Loucy (cell line): ENCODE results near the gene C17orf50.

Source experiments
- H2AFZ ChIP-seq: fragments of 200-600 bp; sonication (generic); 2 replicates; pipeline ENCODE4 v1.6.0; 2016; ENCODE audit warnings: antibody characterized with exemption, mild to moderate bottlenecking, low read length, moderate library complexity
- H3F3A ChIP-seq: fragments of 200-600 bp; 2 replicates; pipeline ENCODE4 v1.6.0; 2016; ENCODE audit warnings: antibody characterized with exemption, low read depth, mild to moderate bottlenecking
- H3K27me3 ChIP-seq: fragments of 200-600 bp; sonication (generic); 2 replicates; pipeline ENCODE4 v1.6.1; 2014; ENCODE audit warnings: low read length, mild to moderate bottlenecking; ENCODE audit not compliant: insufficient read depth, poor library complexity, severe bottlenecking
- H3K36me3 ChIP-seq: fragments of 200-600 bp; sonication (generic); 2 replicates; pipeline ENCODE4 v1.6.1; 2016; ENCODE audit warnings: low read length; ENCODE audit not compliant: insufficient read depth
- H3K4me1 ChIP-seq: fragments of 200-600 bp; sonication (generic); 2 replicates; pipeline ENCODE4 v1.5.1; 2014; ENCODE audit warnings: low read length, mild to moderate bottlenecking; ENCODE audit not compliant: insufficient read depth, poor library complexity, severe bottlenecking
- H3K4me2 ChIP-seq: fragments of 200-600 bp; sonication (generic); 2 replicates; pipeline ENCODE4 v1.6.0; 2014; ENCODE audit warnings: antibody characterized with exemption, low read length, low read depth, mild to moderate bottlenecking; ENCODE audit not compliant: poor library complexity, severe bottlenecking
- H3K4me3 ChIP-seq: fragments of 200-600 bp; sonication (generic); 2 replicates; pipeline ENCODE4 v1.5.1; 2014; ENCODE audit warnings: low read length, mild to moderate bottlenecking, mixed read lengths; ENCODE audit not compliant: poor library complexity, severe bottlenecking
- H3K79me2 ChIP-seq: fragments of 200-600 bp; sonication (generic); 2 replicates; pipeline ENCODE4 v1.6.1; 2014; ENCODE audit warnings: low read length; ENCODE audit not compliant: insufficient read depth
- H3K9ac ChIP-seq: fragments of 200-600 bp; sonication (generic); 2 replicates; pipeline ENCODE4 v1.6.0; 2014; ENCODE audit warnings: mild to moderate bottlenecking, low read depth, low read length, moderate library complexity; ENCODE audit not compliant: poor library complexity, severe bottlenecking
- H3K9me2 ChIP-seq: fragments of 200-600 bp; sonication (generic); replicated peaks from 2 replicates; pipeline ENCODE4 v1.6.1; 2016; ENCODE audit warnings: low read depth, low read length, mixed read lengths
- H3K9me3 ChIP-seq: fragments of 200-600 bp; sonication (generic); 2 replicates; pipeline ENCODE4 v1.6.1; 2014; ENCODE audit warnings: mild to moderate bottlenecking, antibody characterized with exemption, low read length, low read depth; ENCODE audit not compliant: insufficient read depth
- H4K20me1 ChIP-seq: fragments of 200-600 bp; sonication (generic); 2 replicates; pipeline ENCODE4 v1.6.0; 2014; ENCODE audit warnings: antibody characterized with exemption, low read length, mild to moderate bottlenecking; ENCODE audit not compliant: insufficient read depth, poor library complexity, severe bottlenecking
- EZH2phosphoT487 ChIP-seq: fragments of 200-600 bp; IDR thresholded peaks from 2 replicates; pipeline ENCODE4 v1.6.1; 2018; ENCODE audit warnings: antibody characterized with exemption, mild to moderate bottlenecking, moderate library complexity, borderline replicate concordance
- TF ChIP-seq, protein P1 (sequence below): fragments of 200-600 bp; sonication (generic); conservative IDR thresholded peaks from 2 replicates; pipeline ENCODE4 v1.5.1; 2014; ENCODE audit warnings: mild to moderate bottlenecking, antibody characterized with exemption, low read length

Gene C17orf50

DNA sequence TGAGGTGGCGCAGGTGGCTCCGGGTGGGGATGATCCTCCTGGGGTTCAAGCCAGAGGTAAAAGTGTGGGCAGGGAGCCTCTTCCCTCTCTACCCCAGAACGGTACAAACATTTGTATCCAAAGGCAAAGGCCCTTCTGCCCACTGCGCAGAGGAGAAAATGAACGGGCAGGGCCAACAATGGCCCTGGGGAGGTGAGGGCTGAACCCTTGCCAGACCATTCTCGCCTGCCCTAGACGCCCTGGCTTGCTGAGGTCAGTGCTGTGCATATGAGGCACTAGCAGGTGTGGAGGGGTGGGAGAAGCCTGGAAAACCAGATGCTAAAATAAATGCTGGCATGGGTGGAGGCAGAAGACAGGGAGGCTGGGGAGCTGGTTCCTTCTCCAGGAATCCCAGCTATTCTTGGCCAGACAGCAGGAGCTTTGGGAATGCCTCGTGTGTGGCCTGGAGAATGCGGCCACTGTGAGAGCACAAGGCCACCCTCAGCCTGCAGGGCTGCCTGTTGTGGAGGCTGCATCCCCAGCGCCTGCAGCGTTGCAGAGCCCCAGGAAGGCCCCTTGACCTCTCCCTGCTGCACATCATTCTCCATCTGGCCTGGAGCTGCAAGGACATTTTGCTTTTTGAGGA, 4.5 kb downstream of the C17orf50 start:
- H2AFZ ChIP-seq, result no peak overlapping the region
- H3K4me3 ChIP-seq, result peak overlapping the region; percentile 75
- no peaks in the 10 kb centered on the region for H3K27me3 ChIP-seq
- peaks cover 6% of the 10 kb centered on the region for H3K4me1 ChIP-seq
- no peaks in the 10 kb centered on the region for H3K36me3 ChIP-seq
- no peaks in the 10 kb centered on the region for H3K9me2 ChIP-seq
- peak overlapping the region; percentile 55 for H3K4me2 ChIP-seq
- TF ChIP-seq, protein P1, sequence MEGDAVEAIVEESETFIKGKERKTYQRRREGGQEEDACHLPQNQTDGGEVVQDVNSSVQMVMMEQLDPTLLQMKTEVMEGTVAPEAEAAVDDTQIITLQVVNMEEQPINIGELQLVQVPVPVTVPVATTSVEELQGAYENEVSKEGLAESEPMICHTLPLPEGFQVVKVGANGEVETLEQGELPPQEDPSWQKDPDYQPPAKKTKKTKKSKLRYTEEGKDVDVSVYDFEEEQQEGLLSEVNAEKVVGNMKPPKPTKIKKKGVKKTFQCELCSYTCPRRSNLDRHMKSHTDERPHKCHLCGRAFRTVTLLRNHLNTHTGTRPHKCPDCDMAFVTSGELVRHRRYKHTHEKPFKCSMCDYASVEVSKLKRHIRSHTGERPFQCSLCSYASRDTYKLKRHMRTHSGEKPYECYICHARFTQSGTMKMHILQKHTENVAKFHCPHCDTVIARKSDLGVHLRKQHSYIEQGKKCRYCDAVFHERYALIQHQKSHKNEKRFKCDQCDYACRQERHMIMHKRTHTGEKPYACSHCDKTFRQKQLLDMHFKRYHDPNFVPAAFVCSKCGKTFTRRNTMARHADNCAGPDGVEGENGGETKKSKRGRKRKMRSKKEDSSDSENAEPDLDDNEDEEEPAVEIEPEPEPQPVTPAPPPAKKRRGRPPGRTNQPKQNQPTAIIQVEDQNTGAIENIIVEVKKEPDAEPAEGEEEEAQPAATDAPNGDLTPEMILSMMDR, result no peak
- no peak for TF ChIP-seq EZH2phosphoT487
- peak overlapping the region; percentile 76 for H3K9ac ChIP-seq
- H3F3A ChIP-seq, result no peaks in the 10 kb centered on the region
- H3K9me3 ChIP-seq, result no peaks in the 10 kb centered on the region
- H4K20me1 ChIP-seq, result no peaks in the 10 kb centered on the region
- H3K79me2 ChIP-seq, result no peaks in the 10 kb centered on the region

GRCh38 chr17:35765756-35766488, 5.2 kb downstream of the C17orf50 start:
- H2AFZ ChIP-seq, result no peak overlapping the region
- H3K9ac ChIP-seq, result no peak overlapping the region
- no peaks in the 10 kb centered on the region for H3K79me2 ChIP-seq
- H3K4me3 ChIP-seq, result no peak overlapping the region
- no peaks in the 10 kb centered on the region for H3K36me3 ChIP-seq
- H3K9me2 ChIP-seq, result no peaks in the 10 kb centered on the region
- H3K4me1 ChIP-seq, result peaks cover 6% of the 10 kb centered on the region
- peak overlapping the region; percentile 55 for H3K4me2 ChIP-seq
- no peaks in the 10 kb centered on the region for H3F3A ChIP-seq
- H3K9me3 ChIP-seq, result no peaks in the 10 kb centered on the region
- H3K27me3 ChIP-seq, result no peaks in the 10 kb centered on the region
- H4K20me1 ChIP-seq, result no peaks in the 10 kb centered on the region
- no peak for TF ChIP-seq EZH2phosphoT487
- TF ChIP-seq, protein P1, result no peak

DNA sequence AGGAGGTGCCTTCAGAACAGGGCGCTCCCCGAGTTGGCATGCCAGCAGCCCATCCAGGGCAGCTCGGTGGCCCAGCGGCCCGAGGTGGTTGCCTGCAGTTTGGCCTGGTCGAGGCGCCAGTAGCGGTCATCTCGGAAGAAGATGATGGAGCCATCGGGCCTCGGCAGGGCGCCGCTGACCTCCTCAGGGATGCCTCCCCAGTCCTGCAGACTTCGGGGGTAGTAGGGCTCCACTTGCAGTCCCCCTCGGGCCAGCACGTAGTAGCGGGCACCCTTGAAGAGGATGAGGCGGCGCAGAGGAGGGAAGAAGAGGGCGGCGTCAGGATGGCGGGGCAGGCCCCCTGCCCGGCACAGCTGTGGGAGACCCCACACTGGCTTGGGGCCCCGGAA, 5.8 kb downstream of the C17orf50 start:
- Histone ChIP-seq H3K9me3 (no peaks in the 10 kb centered on the region), H3K36me3 (no peaks in the 10 kb centered on the region), H3K4me1 (peaks cover 6% of the 10 kb centered on the region), H3K79me2 (no peaks in the 10 kb centered on the region), H2AFZ (no peak overlapping the region), H4K20me1 (no peaks in the 10 kb centered on the region), H3F3A (no peaks in the 10 kb centered on the region), H3K4me2 (no peak overlapping the region), H3K9ac (no peak overlapping the region), H3K4me3 (no peak overlapping the region), H3K27me3 (no peaks in the 10 kb centered on the region), H3K9me2 (no peaks in the 10 kb centered on the region)
- no peak for TF ChIP-seq EZH2phosphoT487
- TF ChIP-seq, protein P1, result no peak
